Right lobe of liver (tissue), 4 donors: ENCODE measurements around the gene ZNF628.

Source experiments
- CTCF ChIP-seq, 4 donors: fragments of 200-600 bp in 3 of 4; fragments of 450-650 bp in 1 of 4; IDR thresholded peaks; one replicate each; pipeline versions ENCODE4 v1.5.1 to v1.8.0; 2016 to 2022; ENCODE audit warnings: antibody characterized with exemption in 4 of 4, mild to moderate bottlenecking in 2 of 4
- POLR2A ChIP-seq: fragments of 450-650 bp; IDR thresholded peaks from one replicate; pipeline ENCODE4 v1.6.1; 2017; ENCODE audit warnings: antibody characterized with exemption, mild to moderate bottlenecking
- donor health status: DM: no; HTN: no; CAD: no.
- donor health status: DM: no; HTN: no; CAD: no.
- donor health status: DM: no; HTN: yes; CAD: no.

GRCh38 chr19:55473225-55474012 is 3.0 kb upstream of the ZNF628 start:
- TF ChIP-seq CTCF (IDR thresholded peaks at IDR 0.05) = no peak
- no peak for TF ChIP-seq POLR2A
